Stimulated activated CD8-positive, alpha-beta memory T cell treated with anti-CD3 and anti-CD28 coated beads, Interleukin-2, amount 100 ng/mL, for 48 hours (primary cell): Measurements from ENCODE around the gene GBP3.
"Not testable (repeated sequence)": the region's sequence is repeated elsewhere in the genome, so short reads cannot be mapped to it uniquely, and the experiment has no call there.

Source experiments
- DNase-seq, 2 donors: peaks; one replicate each; pipeline ENCODE4 v3.0.0-alpha.2; 2020; ENCODE audit warnings: low read depth in 2 of 2

Gene GBP3

GRCh38 chr1:89022167-89022959 lies at the start of gene GBP3:
TSS of gene GBP3 (minus strand) at chr1:89022866. CDS start at chr1:89020721, 2,145 bp downstream.
- no peak for DNase-seq

DNA sequence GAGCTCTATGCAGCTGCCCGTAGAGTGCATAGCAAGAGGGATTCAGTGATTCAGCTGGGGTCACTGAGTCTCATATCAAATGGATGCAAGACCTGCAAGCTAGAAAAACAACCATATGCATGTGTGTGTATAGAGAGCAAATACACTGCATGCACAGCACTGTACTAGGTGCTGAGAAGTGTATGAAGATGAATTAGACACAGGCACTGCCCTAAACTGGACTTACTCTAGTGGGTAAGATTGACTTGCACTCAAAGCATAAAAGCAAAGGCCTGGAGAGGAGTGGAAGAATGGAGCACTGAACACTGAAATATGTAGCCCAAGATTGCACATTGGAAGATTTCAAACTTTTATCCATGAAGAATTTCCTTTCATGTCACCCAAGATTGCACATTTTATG lies 47.8 kb upstream of the GBP3 start:
- no peak for DNase-seq

DNA sequence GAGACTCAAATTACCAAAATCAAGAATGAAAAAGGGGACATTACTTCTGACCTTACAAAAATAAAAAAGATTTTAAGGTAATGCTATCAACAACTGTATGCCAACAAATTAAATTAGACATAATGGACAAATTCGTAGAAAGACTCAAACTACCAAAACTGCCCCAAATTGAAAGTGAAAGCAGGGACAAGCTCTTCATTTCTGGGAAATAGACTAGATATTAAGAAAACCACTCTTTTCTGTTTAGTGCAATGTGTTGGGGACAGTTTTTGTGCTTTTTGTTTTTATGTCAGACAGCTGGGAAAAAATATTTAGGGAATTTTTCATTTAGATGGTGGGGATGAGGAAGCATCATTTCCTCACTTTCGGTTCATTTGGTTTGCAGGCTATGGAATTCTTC lies 47.3 kb upstream of the GBP3 start:
- no peak for DNase-seq

DNA sequence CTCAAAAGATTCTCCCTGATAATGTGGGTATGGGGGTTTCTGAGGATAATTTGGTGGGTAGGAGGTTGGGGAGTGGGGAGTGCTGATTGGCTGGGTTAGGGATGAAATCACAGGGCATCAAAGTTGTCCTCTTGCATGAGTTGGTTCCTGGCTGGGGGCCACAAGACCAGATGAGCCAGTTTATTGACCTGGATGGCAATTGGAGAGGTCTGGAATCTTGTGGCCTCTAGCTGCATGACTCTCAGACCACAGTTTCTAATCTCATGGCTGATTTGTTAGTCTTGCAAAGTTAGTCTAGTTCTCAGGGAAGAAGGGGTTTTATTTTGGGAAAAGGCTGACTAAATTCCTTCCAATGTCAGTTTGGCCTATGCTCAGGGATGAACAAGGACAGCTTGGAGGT lies 45.6 kb upstream of the GBP3 start:
- DNase-seq = no peak

DNA sequence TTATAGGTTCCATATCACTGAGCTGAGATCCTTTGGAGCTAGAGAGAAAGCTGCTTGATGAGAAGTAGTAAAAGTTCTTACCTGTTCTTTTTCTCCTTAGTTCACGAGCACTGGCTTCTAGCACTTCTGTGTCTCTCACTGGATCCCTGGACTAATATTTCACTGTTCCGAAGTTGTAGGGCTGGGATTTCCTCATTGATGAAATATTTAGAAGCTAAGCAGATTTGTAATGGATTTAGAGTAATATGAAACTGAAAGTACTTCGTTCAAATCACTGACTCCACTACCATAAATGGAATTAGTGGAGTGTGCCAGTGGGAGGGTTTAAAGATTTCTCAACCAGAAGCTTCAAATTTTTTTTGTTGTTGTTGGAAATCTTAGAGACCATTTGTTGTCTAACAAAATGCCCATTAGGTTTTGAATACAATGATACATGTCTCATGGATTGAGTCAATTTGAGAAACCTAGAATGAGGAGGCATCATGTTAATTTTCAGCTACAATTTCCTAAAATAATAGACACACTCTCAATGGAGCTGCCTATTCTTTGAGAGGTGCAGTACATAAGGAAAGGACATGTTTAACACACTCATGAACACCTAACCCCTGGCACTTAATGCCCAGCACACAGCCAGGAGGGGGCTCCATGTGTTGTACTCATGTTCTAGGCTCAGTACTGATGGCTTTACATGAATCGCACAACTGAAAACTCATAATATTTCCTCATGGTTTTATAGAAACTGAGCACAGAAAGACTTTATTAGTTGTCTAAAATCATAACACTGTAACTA lies 42.6 kb upstream of the GBP3 start, which contains the start of gene GBP1:
TSS of gene GBP1 (minus strand) at position 130 of the 790 bp plus-strand sequence. CDS start 1,974 bp downstream, outside the sequence.
- no peak for DNase-seq

GRCh38 chr1:89064632-89065031 lies 42.0 kb upstream of the GBP3 start:
- no peak for DNase-seq

DNA sequence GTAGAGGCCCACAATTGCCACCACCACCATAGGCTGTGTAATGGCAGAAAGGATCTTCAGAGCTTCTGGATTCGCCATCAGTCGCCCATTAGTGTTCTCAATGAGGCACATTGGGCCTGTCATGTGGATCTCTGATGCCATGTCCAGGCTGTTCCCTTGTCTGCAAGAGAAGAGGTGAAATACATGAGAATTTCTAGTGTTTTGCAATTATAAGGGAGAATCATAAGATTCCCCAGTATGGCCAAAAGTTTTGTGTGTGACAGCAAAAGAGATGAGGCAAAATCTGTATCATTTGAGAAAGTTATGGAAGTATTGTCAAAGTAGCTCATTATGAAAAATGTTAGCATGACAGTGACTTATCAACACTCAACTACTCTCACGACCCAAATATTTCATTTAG lies 40.4 kb upstream of the GBP3 start:
- DNase-seq = no peak

GRCh38 chr1:89060091-89060490 lies 37.4 kb upstream of the GBP3 start:
- DNase-seq = no peak

- DNase-seq = no peak
These were observed 29.3 kb upstream of the GBP3 start for GRCh38 chr1:89051955-89052312.

GRCh38 chr1:89051300-89051954 lies 28.8 kb upstream of the GBP3 start:
- no peak for DNase-seq

GRCh38 chr1:89050649-89051033 lies 28.0 kb upstream of the GBP3 start:
- DNase-seq = no peak

DNA sequence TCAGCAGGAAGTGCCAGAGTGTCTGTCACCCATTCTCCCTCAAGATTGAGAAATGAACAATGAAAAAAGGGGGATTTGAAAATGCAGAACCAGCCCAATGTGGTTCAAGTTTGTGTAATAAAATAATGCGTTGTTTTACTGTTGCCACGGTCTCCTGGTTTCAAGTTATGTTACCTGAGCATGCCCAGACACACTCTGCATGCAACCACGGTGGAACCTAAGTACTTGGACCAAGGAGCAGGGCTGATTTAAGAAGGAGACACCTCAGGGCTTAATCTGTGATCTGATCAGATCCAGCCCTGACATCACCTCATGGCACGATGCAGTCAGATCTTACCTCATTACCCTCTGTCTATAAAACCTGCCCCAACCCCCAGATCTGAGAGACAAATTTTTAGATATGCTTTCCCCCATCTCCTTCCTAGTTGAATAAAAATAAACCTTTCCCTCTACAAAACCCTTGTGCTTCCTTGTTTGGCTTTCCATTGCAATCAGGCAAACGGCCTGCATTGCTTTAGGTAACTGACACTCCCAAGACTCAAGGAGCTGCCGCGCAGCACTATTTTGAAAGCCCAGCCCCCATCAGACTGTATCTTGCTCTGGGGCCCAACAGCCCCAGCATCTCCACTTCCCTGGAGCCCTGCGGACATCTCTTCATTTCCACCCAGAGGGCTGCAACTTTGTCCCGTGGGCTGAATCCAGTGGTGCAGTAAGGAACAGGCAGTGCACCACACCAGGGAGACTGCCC lies 27.4 kb upstream of the GBP3 start:
- not testable (repeated sequence) for DNase-seq

GRCh38 chr1:89049187-89049586 lies 26.5 kb upstream of the GBP3 start:
- DNase-seq = not testable (repeated sequence)

GRCh38 chr1:89047734-89048133 lies 25.1 kb upstream of the GBP3 start:
- DNase-seq = no peak

DNA sequence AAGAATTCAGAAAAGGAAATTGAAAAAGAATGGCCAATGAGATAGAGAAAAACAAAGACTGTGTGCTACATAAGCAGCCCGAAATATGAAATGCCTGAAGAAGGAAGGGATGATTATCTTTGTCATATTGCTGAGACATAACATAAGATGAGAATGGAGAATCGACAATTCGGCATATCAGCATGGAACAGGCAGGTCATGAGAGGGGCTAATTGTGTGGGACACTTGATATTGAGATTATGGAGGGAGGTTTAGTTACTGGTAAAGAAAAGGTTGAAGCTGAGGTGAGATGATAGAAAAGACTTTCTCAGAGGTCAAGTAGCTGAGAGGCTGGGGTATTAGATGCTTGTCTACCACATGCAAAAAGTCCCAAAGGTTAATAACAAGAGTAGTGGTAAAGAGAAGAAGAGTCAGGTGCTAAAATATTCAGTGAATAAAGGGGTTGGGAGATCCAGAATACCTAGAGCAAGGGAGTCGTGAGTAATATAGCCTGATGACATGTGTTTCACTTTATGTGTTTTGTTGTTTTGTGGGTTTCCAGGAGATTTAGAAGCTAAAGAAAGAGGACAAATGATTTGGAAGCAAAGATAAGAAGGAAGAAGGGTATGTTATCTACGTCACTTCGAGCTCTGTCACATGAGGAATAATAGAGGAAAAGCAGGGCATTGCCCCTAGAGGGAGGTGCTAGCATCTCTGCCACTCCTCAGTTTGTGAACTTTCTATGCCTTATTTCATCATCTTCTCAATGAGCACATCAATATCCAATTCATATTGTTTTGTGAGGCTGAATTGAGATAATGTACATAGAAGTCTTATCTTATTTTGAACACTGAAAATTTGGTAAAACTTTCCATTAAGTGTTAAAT lies 23.9 kb upstream of the GBP3 start:
- not testable (repeated sequence) for DNase-seq

GRCh38 chr1:89044970-89045721 lies 22.5 kb upstream of the GBP3 start:
- no peak for DNase-seq

GRCh38 chr1:89043940-89044339 lies 21.3 kb upstream of the GBP3 start:
- DNase-seq = no peak

DNA sequence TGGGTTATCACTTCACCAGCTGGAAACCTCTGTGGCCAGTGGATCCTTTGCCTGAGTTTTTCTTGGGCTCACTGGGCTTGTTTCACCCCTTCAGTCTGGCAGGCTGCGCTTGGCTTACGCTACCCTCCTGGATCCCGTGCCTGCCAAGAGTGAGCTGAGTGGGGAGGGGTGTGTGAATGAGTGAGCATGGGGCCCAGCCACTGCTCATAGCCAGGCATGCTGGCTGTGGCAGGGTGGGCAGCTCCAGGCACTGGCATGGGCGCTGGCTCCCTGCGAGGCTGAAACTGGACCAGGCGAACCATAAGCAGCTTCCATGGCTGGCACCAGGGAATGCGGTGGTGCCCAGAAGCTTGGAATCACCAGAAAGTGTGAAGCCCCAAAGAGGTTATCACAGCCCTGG lies 19.8 kb upstream of the GBP3 start:
- no peak for DNase-seq

DNA sequence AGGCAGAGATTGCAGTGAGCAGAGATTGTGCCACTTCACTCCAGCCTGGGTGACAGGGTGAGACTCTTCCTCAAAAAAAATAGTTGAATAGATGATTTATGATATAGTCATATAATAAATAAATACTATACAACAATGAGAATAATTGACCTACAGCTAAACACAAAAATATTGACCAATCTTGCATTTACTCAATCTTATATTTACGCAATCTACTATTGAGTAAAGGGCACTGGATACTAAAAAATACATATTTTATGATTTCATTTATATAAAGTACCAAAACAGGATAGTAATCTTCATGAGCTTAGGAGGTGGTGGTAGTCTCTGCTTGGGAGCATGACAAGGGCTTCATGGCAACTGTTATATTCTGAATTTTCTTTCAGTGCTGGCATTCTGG lies 19.1 kb upstream of the GBP3 start:
- DNase-seq = no peak

- DNase-seq = no peak
These were observed 18.5 kb upstream of the GBP3 start for GRCh38 chr1:89041119-89041641.
